Neural cell (in vitro differentiated cells): Measurements from ENCODE around the gene RNU7-1. TPM values are rescaled to one million over a fixed set of nuclear protein-coding genes. Genes with fewer than 3 reads are reported as not detected.

Experiments used
- H2AFZ ChIP-seq: fragments of 200-600, 300-800 bp; sonication (generic), shearing (Covaris generic); 2 replicates; pipeline ENCODE4 v1.6.0; 2014; ENCODE audit warnings: low read depth, mild to moderate bottlenecking, antibody characterized with exemption, low read length, moderate library complexity
- H3F3A ChIP-seq: fragments of 200-600 bp; shearing (Covaris generic); 2 replicates; pipeline ENCODE4 v1.6.1; 2016; ENCODE audit warnings: mild to moderate bottlenecking, moderate library complexity, mixed read lengths, antibody characterized with exemption, low read length; ENCODE audit not compliant: insufficient read depth, poor library complexity, severe bottlenecking
- H3K27ac ChIP-seq: fragments of 200-600, 300-800 bp; sonication (generic), shearing (Covaris generic); 2 replicates; pipeline ENCODE4 v1.5.1; 2014; ENCODE audit warnings: mild to moderate bottlenecking, low read length, moderate library complexity
- H3K27me3 ChIP-seq: fragments of 300-800, 200-600 bp; sonication (generic), shearing (Covaris generic); 2 replicates; pipeline ENCODE4 v1.6.0; 2014; ENCODE audit warnings: mild to moderate bottlenecking, low read depth, low read length, moderate library complexity; ENCODE audit not compliant: insufficient read depth
- H3K36me3 ChIP-seq: fragments of 300-800, 200-600 bp; sonication (generic), shearing (Covaris generic); 2 replicates; pipeline ENCODE4 v1.5.1; 2014; ENCODE audit warnings: mild to moderate bottlenecking, antibody characterized with exemption, low read length, moderate library complexity; ENCODE audit not compliant: insufficient read depth
- H3K4me2 ChIP-seq: fragments of 300-800, 200-600 bp; sonication (generic), shearing (Covaris generic); 2 replicates; pipeline ENCODE4 v1.6.0; 2014; ENCODE audit warnings: mild to moderate bottlenecking, low read length
- H3K4me3 ChIP-seq: fragments of 300-800, 200-600 bp; sonication (generic), shearing (Covaris generic); 2 replicates; pipeline ENCODE4 v1.5.1; 2014; ENCODE audit warnings: mild to moderate bottlenecking, low read length, moderate library complexity
- H3K79me2 ChIP-seq: fragments of 200-600 bp; shearing (Covaris generic); replicated peaks from 2 replicates; pipeline ENCODE4 v1.6.0; 2014; ENCODE audit warnings: mild to moderate bottlenecking, low read length, moderate library complexity; ENCODE audit not compliant: insufficient read depth
- H3K9ac ChIP-seq: fragments of 300-800, 200-600 bp; sonication (generic), shearing (Covaris generic); 2 replicates; pipeline ENCODE4 v1.6.1; 2016; ENCODE audit warnings: mild to moderate bottlenecking, low read length, mixed read lengths
- H3K9me2 ChIP-seq: fragments of 200-600 bp; shearing (Covaris generic); 2 replicates; pipeline ENCODE4 v1.6.1; 2016; ENCODE audit warnings: mild to moderate bottlenecking, low read length, mixed read lengths; ENCODE audit not compliant: insufficient read depth
- H3K9me3 ChIP-seq: fragments of 200-600, 300-800 bp; sonication (generic), shearing (Covaris generic); 2 replicates; pipeline ENCODE4 v1.6.1; 2016; ENCODE audit warnings: mild to moderate bottlenecking, mixed run types, low read length, moderate library complexity, mixed read lengths
- H4K20me1 ChIP-seq: fragments of 200-600 bp; shearing (Covaris generic); 2 replicates; pipeline ENCODE4 v1.6.1; 2016; ENCODE audit warnings: mild to moderate bottlenecking, mixed run types; ENCODE audit not compliant: insufficient read depth
- CTCF ChIP-seq: fragments of 450-650 bp; IDR thresholded peaks from 2 replicates; pipeline ENCODE4 v1.5.1; 2014; ENCODE audit warnings: antibody characterized with exemption, mild to moderate bottlenecking, moderate library complexity; ENCODE audit not compliant: poor library complexity, severe bottlenecking
- EP300 ChIP-seq: fragments of 450-650 bp; conservative IDR thresholded peaks from 2 replicates; pipeline ENCODE4 v1.6.1; 2014; ENCODE audit warnings: antibody characterized with exemption, mild to moderate bottlenecking, moderate library complexity; ENCODE audit not compliant: poor library complexity, severe bottlenecking
- EZH2 ChIP-seq: fragments of 200-600, 300-800 bp; shearing (Covaris generic), sonication (generic); IDR thresholded peaks from 2 replicates; pipeline ENCODE4 v1.6.1; 2014; ENCODE audit warnings: antibody characterized with exemption, low read length, borderline replicate concordance, mild to moderate bottlenecking; ENCODE audit not compliant: insufficient read depth, poor library complexity, severe bottlenecking
- MXI1 ChIP-seq: fragments of 450-650 bp; conservative IDR thresholded peaks from 2 replicates; pipeline ENCODE4 v1.6.1; 2014; ENCODE audit warnings: antibody characterized with exemption, mild to moderate bottlenecking; ENCODE audit not compliant: poor library complexity, severe bottlenecking
- POLR2AphosphoS5 ChIP-seq: IDR thresholded peaks from 2 replicates; pipeline ENCODE4 v1.6.1; 2012
- RAD21 ChIP-seq: fragments of 450-650 bp; conservative IDR thresholded peaks from 2 replicates; pipeline ENCODE4 v1.6.1; 2014; ENCODE audit warnings: antibody characterized with exemption, mild to moderate bottlenecking, moderate library complexity
- REST ChIP-seq: IDR thresholded peaks from 2 replicates; pipeline ENCODE4 v1.6.1; 2012; ENCODE audit warnings: borderline replicate concordance
- SMC3 ChIP-seq: fragments of 450-650 bp; conservative IDR thresholded peaks from 2 replicates; pipeline ENCODE4 v1.6.1; 2014; ENCODE audit warnings: antibody characterized with exemption, mild to moderate bottlenecking, moderate library complexity; ENCODE audit not compliant: poor library complexity
- TAF1 ChIP-seq: IDR thresholded peaks from 2 replicates; pipeline ENCODE4 v1.6.1; 2012; ENCODE audit warnings: low read depth
- polyA plus RNA-seq: library from polyadenylated mRNA; depleted of rRNA; stranded (reverse); fragments of >200 nt; gene quantifications from 2 replicates; pipeline ENCODE4 v1.2.3, GENCODE V29; 2014

RNU7-1 gene
- polyA plus RNA-seq, 1 donor from 2014 or later = not detected

- Histone ChIP-seq H3K9me3 (no peaks in the 10 kb centered on the region), H3K36me3 (no peaks in the 10 kb centered on the region), H3K79me2 (no peaks in the 10 kb centered on the region), H4K20me1 (no peaks in the 10 kb centered on the region), H3K4me3 (no peak overlapping the region), H3F3A (no peaks in the 10 kb centered on the region), H3K27me3 (no peaks in the 10 kb centered on the region), H3K9ac (no peak overlapping the region), H3K4me2 (no peak overlapping the region), H3K9me2 (no peaks in the 10 kb centered on the region), H3K27ac (no peak overlapping the region), H2AFZ (no peak overlapping the region)
- TF ChIP-seq MXI1 (no peak), RAD21 (no peak), EP300 (no peak), CTCF (no peak), SMC3 (no peak), TAF1 (no peak), POLR2AphosphoS5 (no peak), EZH2 (no peak), REST (no peak)
These were observed 19.6 kb downstream of the RNU7-1 start for GRCh38 chr12:6963016-6963731.

DNA sequence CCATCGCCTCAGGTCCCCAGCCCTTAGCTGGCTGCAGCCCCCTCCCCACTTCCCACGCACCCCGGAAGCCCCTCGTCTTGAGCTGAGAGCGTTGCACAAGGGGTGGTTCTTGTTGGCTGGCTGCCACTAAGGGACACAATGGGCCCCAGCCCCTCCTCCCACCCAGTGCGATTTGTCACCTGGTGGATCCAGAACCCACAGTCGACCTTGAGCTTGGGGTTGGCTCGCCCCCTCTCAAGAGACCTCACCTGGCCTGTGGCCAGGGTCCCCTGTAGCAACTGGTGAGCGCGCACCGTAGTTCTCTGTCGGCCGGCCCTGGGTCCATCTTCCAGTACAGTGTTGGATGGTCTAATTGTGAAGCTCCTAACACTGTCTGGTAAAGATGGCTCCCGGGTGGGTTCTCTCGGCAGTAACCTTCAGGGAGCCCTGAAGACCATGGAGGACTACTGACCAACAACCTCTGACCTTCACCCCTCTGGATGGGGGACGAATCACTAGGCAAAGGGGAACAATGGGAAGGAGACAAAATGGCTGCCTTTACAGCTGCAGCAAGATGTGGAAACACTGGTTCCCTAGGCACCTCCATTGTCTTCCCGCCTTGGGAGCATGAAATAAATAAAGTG, 20.3 kb downstream of the RNU7-1 start:
- H3K9ac ChIP-seq = no peak overlapping the region

More for the DNA sequence above, 20.3 kb downstream of the RNU7-1 start:
- Histone ChIP-seq H3K36me3 (no peaks in the 10 kb centered on the region), H3F3A (no peaks in the 10 kb centered on the region), H2AFZ (no peak overlapping the region), H3K4me2 (no peak overlapping the region), H3K9me2 (no peaks in the 10 kb centered on the region), H4K20me1 (no peaks in the 10 kb centered on the region), H3K9me3 (no peaks in the 10 kb centered on the region), H3K27me3 (no peaks in the 10 kb centered on the region), H3K4me3 (no peak overlapping the region), H3K79me2 (peaks cover 2% of the 10 kb centered on the region), H3K27ac (no peak overlapping the region)
- TF ChIP-seq REST (no peak), TAF1 (no peak), CTCF (no peak), EZH2 (no peak), EP300 (no peak), SMC3 (no peak), RAD21 (no peak), POLR2AphosphoS5 (no peak), MXI1 (no peak)
